CD4-positive, alpha-beta memory T cell (primary cell): ENCODE results near the gene TMEM106B. TPM values are rescaled to one million over a fixed set of nuclear protein-coding genes. Genes with fewer than 3 reads are reported as not detected.

ENCODE experiments used
- CTCF ChIA-PET: fragments of 350-600 bp; sonication (Branson Sonifier 250); formaldehyde crosslinking; loops from one replicate; lab custom pipeline; 2021; ENCODE audit warnings: inconsistent platforms; ENCODE audit not compliant: partially characterized antibody; lab: Charles Lee
- POLR2A ChIA-PET: fragments of 350-600 bp; sonication (Branson Sonifier 250); formaldehyde crosslinking; loops from one replicate; lab custom pipeline; 2021; ENCODE audit not compliant: partially characterized antibody; lab: Charles Lee
- DNase-seq, 5 donors: peaks; one replicate each; pipeline versions ENCODE4 v3.0.0 to v3.0.0-alpha.2; 2020 to 2022; ENCODE audit warnings: mixed read lengths in 1 of 5
- H3K27ac ChIP-seq: one replicate; pipeline ENCODE4 v1.7.0; 2013; ENCODE audit warnings: low read depth, low read length
- H3K27me3 ChIP-seq: 2 replicates; pipeline ENCODE4 v1.7.0; 2013; ENCODE audit warnings: mild to moderate bottlenecking, low read length, moderate library complexity; ENCODE audit not compliant: insufficient read depth
- H3K36me3 ChIP-seq: 2 replicates; pipeline ENCODE4 v1.7.0; 2013; ENCODE audit warnings: mild to moderate bottlenecking, low read length, moderate library complexity; ENCODE audit not compliant: insufficient read depth
- H3K4me1 ChIP-seq: 2 replicates; pipeline ENCODE4 v1.7.0; 2013; ENCODE audit warnings: mild to moderate bottlenecking, low read length, moderate library complexity; ENCODE audit not compliant: insufficient read depth
- H3K4me3 ChIP-seq, 2 donors: one replicate each; pipeline ENCODE4 v1.7.0; 2013; ENCODE audit warnings: low read length in 2 of 2, mild to moderate bottlenecking in 1 of 2
- H3K9me3 ChIP-seq, 2 donors: one replicate each; pipeline ENCODE4 v1.7.0; 2013; ENCODE audit warnings: low read length in 2 of 2, control low read depth in 1 of 2; ENCODE audit not compliant: control insufficient read depth in 1 of 2
- H3K27ac Mint-ChIP-seq, 7 donors: one replicate each; pipeline ENCODE4 v1.8.0; 2020 to 2021; ENCODE audit warnings: mixed read lengths in 7 of 7, mild to moderate bottlenecking in 6 of 7, inconsistent platforms in 3 of 7, moderate library complexity in 3 of 7
- H3K27me3 Mint-ChIP-seq, 2 donors: one replicate each; pipeline ENCODE4 v1.8.0; 2020 to 2021; ENCODE audit warnings: mixed read lengths in 2 of 2
- H3K36me3 Mint-ChIP-seq, 2 donors: one replicate each; pipeline ENCODE4 v1.8.0; 2020 to 2021; ENCODE audit warnings: mixed read lengths in 2 of 2, inconsistent platforms in 1 of 2, mild to moderate bottlenecking in 1 of 2
- H3K4me1 Mint-ChIP-seq, 4 donors: one replicate each; pipeline ENCODE4 v1.8.0; 2020 to 2021; ENCODE audit warnings: mixed read lengths in 4 of 4, mild to moderate bottlenecking in 1 of 4
- H3K4me3 Mint-ChIP-seq, 8 donors: one replicate each; pipeline ENCODE4 v1.8.0; 2020 to 2021; ENCODE audit warnings: mixed read lengths in 8 of 8, mild to moderate bottlenecking in 7 of 8, moderate library complexity in 6 of 8, inconsistent platforms in 3 of 8
- H3K9me3 Mint-ChIP-seq, 8 donors: one replicate each; pipeline ENCODE4 v1.8.0; 2020 to 2021; ENCODE audit warnings: mixed read lengths in 8 of 8, mild to moderate bottlenecking in 5 of 8, inconsistent platforms in 3 of 8, moderate library complexity in 1 of 8
- intact Hi-C: fragments of 100-400 bp; cut with micrococcal nuclease; formaldehyde crosslinking; loops from one replicate; pipeline ENCODE4 v1.15.1; 2023
- polyA plus RNA-seq, 2 donors: library from polyadenylated mRNA; unstranded; fragments of 300-500 nt; fragmentation: Illumina TruSeq; gene quantifications; one replicate each; pipeline ENCODE4 v1.2.3, GENCODE V29; 2021
- total RNA-seq, 2 experiments: library from RNA; stranded (reverse); gene quantifications; one replicate each; pipeline ENCODE4 v1.2.3, GENCODE V29; 2021

TMEM106B gene
- total and polyA plus RNA-seq, 4 experiments from 2014 or later: 37.2 to 62.2 (median 51.7) TPM

GRCh38 chr7:12178317-12178716, 32.8 kb upstream of the TMEM106B start:
- no peaks in the 10 kb centered on the region for H3K27me3 Mint-ChIP-seq
- peaks cover 0 to 5% (median 0%) of the 10 kb centered on the region in 4 donors for H3K4me1 Mint-ChIP-seq
- H3K27ac Mint-ChIP-seq: no peak overlapping the region
- Histone ChIP-seq H3K27me3 (no peaks in the 10 kb centered on the region), H3K27ac (no peak overlapping the region), H3K36me3 (no peaks in the 10 kb centered on the region), H3K4me3 (no peak overlapping the region), H3K9me3 (no peaks in the 10 kb centered on the region), H3K4me1 (no peaks in the 10 kb centered on the region)
- ChIA-PET CTCF (no interaction called here), POLR2A (no interaction called here)
- intact Hi-C loops: no loop called here
- DNase-seq: no peak
- H3K36me3 Mint-ChIP-seq: no peaks in the 10 kb centered on the region
- peaks cover 0 to 6% (median 2%) of the 10 kb centered on the region in 8 donors for H3K9me3 Mint-ChIP-seq
- no peak overlapping the region for H3K4me3 Mint-ChIP-seq

GRCh38 chr7:12194426-12194825, 16.7 kb upstream of the TMEM106B start:
- DNase-seq: no peak
- ChIA-PET CTCF (no interaction called here), POLR2A (no interaction called here)
- H3K27ac ChIP-seq: no peak overlapping the region
- Mint-ChIP-seq H3K4me1 (no peaks in the 10 kb centered on the region), H3K36me3 (no peaks in the 10 kb centered on the region), H3K9me3 (peaks cover under 1 to 14% (median 3%) of the 10 kb centered on the region in 8 donors), H3K27me3 (no peaks in the 10 kb centered on the region), H3K27ac (no peak overlapping the region), H3K4me3 (no peak overlapping the region)
- H3K27me3 ChIP-seq: no peaks in the 10 kb centered on the region
- H3K4me3 ChIP-seq: no peak overlapping the region
- no peaks in the 10 kb centered on the region for H3K4me1 ChIP-seq
- H3K36me3 ChIP-seq: no peaks in the 10 kb centered on the region
- intact Hi-C loops: no loop called here
- no peaks in the 10 kb centered on the region for H3K9me3 ChIP-seq

GRCh38 chr7:12196386-12196785, 14.7 kb upstream of the TMEM106B start:
- H3K9me3 ChIP-seq: no peaks in the 10 kb centered on the region
- Mint-ChIP-seq H3K36me3 (no peaks in the 10 kb centered on the region), H3K4me3 (no peak overlapping the region), H3K27me3 (peaks cover 0 to 1% of the 10 kb centered on the region in 2 donors), H3K9me3 (peaks cover 0 to 5% (median under 1%) of the 10 kb centered on the region in 8 donors), H3K4me1 (no peaks in the 10 kb centered on the region), H3K27ac (no peak overlapping the region)
- no peaks in the 10 kb centered on the region for H3K4me1 ChIP-seq
- no peak overlapping the region for H3K27ac ChIP-seq
- ChIA-PET CTCF (no interaction called here), POLR2A (interaction anchor here (1.5 kb wide), 1 partner anchor 14 kb away, joined by 4 read pairs; the partner anchor contains the start of gene TMEM106B)
- DNase-seq: no peak
- H3K4me3 ChIP-seq: no peak overlapping the region
- H3K36me3 ChIP-seq: no peaks in the 10 kb centered on the region
- no peaks in the 10 kb centered on the region for H3K27me3 ChIP-seq
- intact Hi-C loops: no loop called here

GRCh38 chr7:12199363-12199762, 11.7 kb upstream of the TMEM106B start:
- Histone ChIP-seq H3K27ac (no peak overlapping the region), H3K9me3 (no peaks in the 10 kb centered on the region), H3K4me1 (no peaks in the 10 kb centered on the region), H3K27me3 (no peaks in the 10 kb centered on the region), H3K36me3 (no peaks in the 10 kb centered on the region), H3K4me3 (no peak overlapping the region)
- no peak for DNase-seq
- POLR2A ChIA-PET: interaction anchor here (1.6 kb wide), 1 partner anchor 11 kb away, joined by 6 read pairs; no protein-coding TSS in a partner anchor
- CTCF ChIA-PET: no interaction called here
- peaks cover 0 to 1% of the 10 kb centered on the region in 2 donors for H3K27me3 Mint-ChIP-seq
- no peak overlapping the region for H3K4me3 Mint-ChIP-seq
- no peaks in the 10 kb centered on the region for H3K4me1 Mint-ChIP-seq
- no peak overlapping the region for H3K27ac Mint-ChIP-seq
- intact Hi-C loops: no loop called here
- peaks cover 0 to 2% (median 0%) of the 10 kb centered on the region in 8 donors for H3K9me3 Mint-ChIP-seq
- no peaks in the 10 kb centered on the region for H3K36me3 Mint-ChIP-seq

GRCh38 chr7:12207046-12207445, 4.0 kb upstream of the TMEM106B start:
- H3K4me3 ChIP-seq: no peak overlapping the region
- intact Hi-C loops: no loop called here
- Mint-ChIP-seq H3K27ac (no peak overlapping the region), H3K4me3 (no peak overlapping the region), H3K4me1 (peaks cover 6 to 19% (median 13%) of the 10 kb centered on the region in 4 donors), H3K27me3 (peaks cover 0 to 2% of the 10 kb centered on the region in 2 donors), H3K36me3 (peaks cover 0 to 11% of the 10 kb centered on the region in 2 donors), H3K9me3 (peaks cover 0 to 4% (median 0%) of the 10 kb centered on the region in 8 donors)
- H3K4me1 ChIP-seq: peaks cover 14% of the 10 kb centered on the region
- no peak for DNase-seq
- ChIA-PET POLR2A (no interaction called here), CTCF (interaction anchor here (1.0 to 1.1 kb wide), 2 partner anchors 16 to 38 kb away, joined by 3 read pairs; no protein-coding TSS in a partner anchor)
- H3K27me3 ChIP-seq: no peaks in the 10 kb centered on the region
- H3K27ac ChIP-seq: no peak overlapping the region
- H3K36me3 ChIP-seq: no peaks in the 10 kb centered on the region
- H3K9me3 ChIP-seq: no peaks in the 10 kb centered on the region

GRCh38 chr7:12209221-12209620, 1.9 kb upstream of the TMEM106B start:
- DNase-seq: no peak
- Histone ChIP-seq H3K27ac (no peak overlapping the region), H3K4me3 (no peak overlapping the region), H3K27me3 (no peaks in the 10 kb centered on the region), H3K4me1 (peaks cover 35% of the 10 kb centered on the region), H3K9me3 (no peaks in the 10 kb centered on the region), H3K36me3 (no peaks in the 10 kb centered on the region)
- POLR2A ChIA-PET: interaction anchor here (0.9 kb wide), 1 partner anchor 39 kb away, joined by 3 read pairs; no protein-coding TSS in a partner anchor
- Mint-ChIP-seq H3K27ac (no peak overlapping the region), H3K36me3 (peaks cover 3 to 17% of the 10 kb centered on the region in 2 donors), H3K4me3 (no peak overlapping the region), H3K27me3 (peaks cover 0 to 2% of the 10 kb centered on the region in 2 donors), H3K4me1 (peaks cover 17 to 33% (median 27%) of the 10 kb centered on the region in 4 donors), H3K9me3 (peaks cover 0 to 2% (median 0%) of the 10 kb centered on the region in 8 donors)
- CTCF ChIA-PET: no interaction called here
- intact Hi-C loops: no loop called here

GRCh38 chr7:12210179-12211053, 678 bp upstream of the TMEM106B start:
- peaks cover 0 to 2% (median 0%) of the 10 kb centered on the region in 8 donors for H3K9me3 Mint-ChIP-seq
- H3K9me3 ChIP-seq: no peaks in the 10 kb centered on the region
- no peaks in the 10 kb centered on the region for H3K27me3 ChIP-seq
- POLR2A ChIA-PET: interaction anchor here (0.5 to 2.9 kb wide), 23 partner anchors 11 to 1270 kb away, joined by 3 to 62 read pairs (median 4); a partner anchor contains a TSS
- peak overlapping the region; percentile 70 to 94 for H3K4me3 ChIP-seq
- peaks cover 7% of the 10 kb centered on the region for H3K36me3 ChIP-seq
- H3K36me3 Mint-ChIP-seq: peaks cover 9 to 28% of the 10 kb centered on the region in 2 donors
- peak overlapping the region; percentile 98 for H3K27ac ChIP-seq
- H3K27me3 Mint-ChIP-seq: peaks cover 0 to 2% of the 10 kb centered on the region in 2 donors
- peaks cover 46% of the 10 kb centered on the region for H3K4me1 ChIP-seq
- H3K4me1 Mint-ChIP-seq: peaks cover 23 to 40% (median 33%) of the 10 kb centered on the region in 4 donors
- no peak for DNase-seq
- peak overlapping the region; percentile 92 to 100 (median 98) for H3K4me3 Mint-ChIP-seq
- peak overlapping the region; percentile 95 to 100 (median 100) for H3K27ac Mint-ChIP-seq
- intact Hi-C loops: loop anchor here (1.0 to 5.0 kb wide), 10 partner anchors 13 to 522 kb away; partner anchors contain the start of genes ARL4A and VWDE
- CTCF ChIA-PET: interaction anchor here (0.7 to 2.1 kb wide), 10 partner anchors 14 to 137 kb away, joined by 3 to 9 read pairs (median 5); no protein-coding TSS in a partner anchor
